ENCODE measurements around the gene RANBP1.

DNA sequence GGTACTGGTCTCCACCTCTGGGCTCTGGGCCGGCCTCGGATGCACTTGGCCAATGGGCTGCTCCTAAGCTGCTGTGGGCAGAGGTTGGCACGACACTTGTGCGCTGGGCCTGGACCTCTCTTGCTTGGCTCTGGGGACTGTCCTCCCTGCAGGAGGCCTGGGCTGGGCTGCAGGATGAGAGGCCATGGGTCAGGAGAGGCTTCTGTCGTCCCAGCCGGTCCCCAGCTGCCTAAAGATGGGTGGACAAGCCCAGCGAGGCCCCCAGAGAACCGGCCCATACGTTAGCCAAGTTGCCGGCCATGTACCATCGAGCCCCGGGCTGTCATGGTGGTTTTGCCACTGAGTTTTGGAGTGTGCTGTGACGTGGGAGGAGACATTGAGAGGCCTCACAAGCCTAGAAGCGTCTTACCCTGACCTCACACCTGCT is 36.6 kb downstream of the RANBP1 start:
- TF ChIP-seq EZH2 (IDR thresholded peaks at IDR 0.05; ENCODE audit: low read depth, low read length, severe bottlenecking) (no peak), POLR2AphosphoS5 (IDR thresholded peaks at IDR 0.05; ENCODE audit: low read depth, low read length) (no peak)
- TF ChIP-seq, protein P1, sequence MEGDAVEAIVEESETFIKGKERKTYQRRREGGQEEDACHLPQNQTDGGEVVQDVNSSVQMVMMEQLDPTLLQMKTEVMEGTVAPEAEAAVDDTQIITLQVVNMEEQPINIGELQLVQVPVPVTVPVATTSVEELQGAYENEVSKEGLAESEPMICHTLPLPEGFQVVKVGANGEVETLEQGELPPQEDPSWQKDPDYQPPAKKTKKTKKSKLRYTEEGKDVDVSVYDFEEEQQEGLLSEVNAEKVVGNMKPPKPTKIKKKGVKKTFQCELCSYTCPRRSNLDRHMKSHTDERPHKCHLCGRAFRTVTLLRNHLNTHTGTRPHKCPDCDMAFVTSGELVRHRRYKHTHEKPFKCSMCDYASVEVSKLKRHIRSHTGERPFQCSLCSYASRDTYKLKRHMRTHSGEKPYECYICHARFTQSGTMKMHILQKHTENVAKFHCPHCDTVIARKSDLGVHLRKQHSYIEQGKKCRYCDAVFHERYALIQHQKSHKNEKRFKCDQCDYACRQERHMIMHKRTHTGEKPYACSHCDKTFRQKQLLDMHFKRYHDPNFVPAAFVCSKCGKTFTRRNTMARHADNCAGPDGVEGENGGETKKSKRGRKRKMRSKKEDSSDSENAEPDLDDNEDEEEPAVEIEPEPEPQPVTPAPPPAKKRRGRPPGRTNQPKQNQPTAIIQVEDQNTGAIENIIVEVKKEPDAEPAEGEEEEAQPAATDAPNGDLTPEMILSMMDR (IDR thresholded peaks at IDR 0.05; ENCODE audit: control extremely low read depth in 1 of 3, insufficient read depth in 1 of 3, low read depth in 1 of 3, low read length in 3 of 3), result no peak

Measured in H1 (cell line).